ENCODE results near the gene ALLC.

The ALLC gene

GRCh38 chr2:3639653-3640052, 18.3 kb upstream of the ALLC start:
- no peak for DNase-seq (ENCODE audit: low spot score)

GRCh38 chr2:3641181-3641580, 16.8 kb upstream of the ALLC start:
- no peak for DNase-seq (ENCODE audit: low spot score)

DNA sequence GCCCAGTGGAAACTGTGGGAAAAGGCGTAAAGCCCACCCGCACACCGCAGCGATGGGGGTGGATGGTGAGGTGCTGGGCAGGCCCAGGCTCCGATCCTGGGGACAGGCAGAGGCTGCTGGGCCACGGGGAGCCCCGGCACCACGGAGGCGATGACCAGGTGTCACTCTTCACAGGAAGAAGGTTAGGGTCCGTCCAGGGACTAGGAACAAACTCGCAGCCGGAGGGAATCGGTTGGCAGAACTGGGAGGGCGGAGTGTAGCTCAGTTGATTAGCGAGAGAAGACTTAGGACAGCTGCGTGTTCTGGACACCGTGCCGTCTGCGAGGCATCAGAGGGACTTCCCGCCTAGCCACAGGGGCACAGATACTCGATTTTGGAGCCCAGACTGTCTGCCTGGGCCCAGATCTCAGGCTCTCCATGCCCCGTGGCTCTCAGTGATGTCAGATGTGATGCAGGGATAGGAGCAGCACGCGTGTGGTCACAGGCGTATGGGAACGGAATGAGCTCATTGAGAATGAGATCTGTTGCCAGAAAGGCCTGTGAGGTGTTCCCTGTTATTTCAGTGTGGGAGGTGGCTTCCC, 16.1 kb upstream of the ALLC start:
- no peak for DNase-seq (ENCODE audit: low spot score)

DNA sequence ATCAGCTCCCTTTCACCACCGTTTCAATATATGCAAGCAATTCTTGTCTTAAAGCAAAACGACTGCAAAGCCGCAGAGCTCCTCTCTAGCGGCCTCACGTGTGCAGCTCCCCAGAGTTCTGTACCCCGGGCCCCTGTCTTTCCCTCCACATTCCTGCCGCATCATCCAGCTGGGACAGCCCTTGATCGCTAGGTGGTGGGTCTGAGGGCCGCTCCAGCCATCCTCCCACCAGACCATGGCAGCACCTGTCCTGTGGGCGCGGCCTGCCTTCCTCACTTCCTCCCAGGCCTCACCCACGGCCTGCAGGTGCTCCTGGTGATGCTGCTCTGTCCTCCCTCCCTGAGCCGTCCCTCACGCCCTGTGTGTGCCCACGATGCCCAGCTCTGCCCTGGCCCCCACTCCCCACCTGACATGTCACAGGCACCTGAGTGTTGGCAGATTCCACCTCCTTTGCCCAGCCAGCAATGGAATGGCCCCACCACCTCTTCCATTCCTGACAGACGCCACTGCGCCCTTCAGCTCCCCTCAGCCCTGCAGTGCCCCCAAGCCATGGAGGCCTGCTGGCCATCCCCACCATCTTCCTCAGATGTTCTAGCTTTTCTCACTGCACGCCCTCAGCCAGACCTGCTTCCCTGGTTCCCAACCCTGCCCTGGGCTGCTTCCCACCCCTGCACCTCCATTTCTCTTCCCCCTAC, 15.3 kb upstream of the ALLC start:
- DNase-seq (ENCODE audit: low spot score) = no peak

- no peak for DNase-seq (ENCODE audit: low spot score)
Observed at GRCh38 chr2:3643371-3644245, 14.4 kb upstream of the ALLC start.

GRCh38 chr2:3644246-3644525, 13.8 kb upstream of the ALLC start:
- no peak for DNase-seq (ENCODE audit: low spot score)

- no peak for DNase-seq (ENCODE audit: low spot score)
Observed at GRCh38 chr2:3644891-3645605, 13.0 kb upstream of the ALLC start.

- DNase-seq (ENCODE audit: low spot score) = no peak
Observed at GRCh38 chr2:3645745-3646389, 12.1 kb upstream of the ALLC start.

- no peak for DNase-seq (ENCODE audit: low spot score)
Observed at GRCh38 chr2:3646446-3646845, 11.6 kb upstream of the ALLC start.

DNA sequence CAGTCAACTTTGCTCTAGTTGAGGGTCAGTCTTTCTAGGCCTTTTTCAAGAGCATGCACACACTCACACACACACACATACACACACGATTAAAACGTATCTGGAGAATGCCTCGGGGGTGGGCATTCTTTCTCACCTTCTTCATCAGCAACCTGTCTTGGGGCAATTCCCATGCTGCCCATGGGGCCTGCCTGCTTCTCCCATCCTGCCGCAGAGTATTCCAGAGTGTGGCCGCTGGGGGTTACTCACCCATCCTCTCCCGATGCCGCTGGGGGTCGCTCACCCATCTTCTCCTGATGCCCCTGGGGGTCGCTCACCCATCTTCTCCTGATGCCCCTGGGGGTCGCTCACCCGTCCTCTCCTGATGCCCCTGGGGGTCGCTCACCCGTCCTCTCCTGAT, 10.8 kb upstream of the ALLC start:
- no peak for DNase-seq (ENCODE audit: low spot score)

GRCh38 chr2:3647831-3648651, 10.0 kb upstream of the ALLC start:
- DNase-seq (ENCODE audit: low spot score) = no peak

GRCh38 chr2:3648652-3649177, 9.3 kb upstream of the ALLC start:
- no peak for DNase-seq (ENCODE audit: low spot score)

DNA sequence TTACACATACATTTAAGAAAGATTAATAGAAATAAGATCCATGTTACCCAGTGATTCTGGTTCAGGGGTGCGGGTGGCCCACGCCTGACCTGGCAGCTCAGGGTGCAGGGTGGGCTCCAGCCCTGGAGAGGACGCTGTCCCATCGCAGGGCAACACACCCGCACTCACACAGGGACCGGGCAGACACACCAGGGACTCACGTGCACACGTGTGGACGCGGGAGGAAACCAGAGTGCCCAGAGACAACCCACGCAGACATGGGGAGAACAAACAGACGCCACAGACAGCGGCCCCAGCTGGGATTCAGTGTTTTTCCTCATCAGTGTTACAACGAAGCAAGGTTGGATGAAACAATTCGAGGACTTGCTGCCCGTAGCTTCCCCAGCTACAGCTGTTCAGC, 8.4 kb upstream of the ALLC start:
- no peak for DNase-seq (ENCODE audit: low spot score)

GRCh38 chr2:3650140-3650920, 7.7 kb upstream of the ALLC start:
- DNase-seq (ENCODE audit: low spot score) = no peak

GRCh38 chr2:3651691-3652648, 6.0 kb upstream of the ALLC start:
- DNase-seq (ENCODE audit: low spot score) = peak; percentile 40

GRCh38 chr2:3652896-3653625, 4.9 kb upstream of the ALLC start:
- DNase-seq (ENCODE audit: low spot score) = no peak

GRCh38 chr2:3654011-3654410, 4.0 kb upstream of the ALLC start:
- DNase-seq (ENCODE audit: low spot score) = no peak

GRCh38 chr2:3654531-3655225, 3.3 kb upstream of the ALLC start:
- DNase-seq (ENCODE audit: low spot score) = no peak

Measured in COLO829 (cell line).